ENCODE data around the gene FMR1. TPM values are rescaled to one million over a fixed set of nuclear protein-coding genes. Genes with fewer than 3 reads are reported as not detected.

FMR1 gene
- total RNA-seq (10 to 100 TPM; 87.9 to 95.3 TPM), total RNA-seq (39.0 to 141 (median 91.0) reads per million in 172 experiments)
- 50.7 TPM for polyA plus RNA-seq (2013, experiment 1 of 2)
- 55.6 TPM for polyA plus RNA-seq (2013, experiment 2 of 2)

GRCh38 chrX:147911192-147912022 lies at the start of gene FMR1:
FMR1 (plus strand) TSS chrX:147911919; CDS start chrX:147912180, 261 bp downstream.
- peak within 1 kb of the TSS; percentile 98 for H3K4me3 ChIP-seq (ENCODE audit: low read length)
- intact Hi-C loops (cut with DNase I, micrococcal nuclease), result loop anchor here in 1 of 2 experiments (10.0 kb wide), 1 partner anchor 1593 kb away; the partner anchor contains the start of gene IDS
- DNase-seq, result peak; percentile 87 to 97 (median 93)
- peaks cover 5% of the 10 kb centered on the region for H3K36me3 Mint-ChIP-seq (ENCODE audit: low read depth)
- H3K27me3 ChIP-seq (ENCODE audit: control insufficient read depth in 1 of 2, insufficient read depth in 2 of 2, low read length in 2 of 2), result no peaks in the 10 kb centered on the region
- H3K36me3 ChIP-seq (ENCODE audit: insufficient read depth, low read length), result no peaks in the 10 kb centered on the region
- POLR2A ChIA-PET, result interaction anchor here (0.6 to 1.6 kb wide), 4 partner anchors 10 to 1629 kb away, joined by 3 to 7 read pairs (median 4); partner anchors contain the start of gene EOLA1
- peak; percentile 85 for ATAC-seq (ENCODE audit: poor library complexity)
- H3K27me3 Mint-ChIP-seq, result no peaks in the 10 kb centered on the region
- H3K27ac ChIP-seq (ENCODE audit: low read depth in 1 of 2, low read length in 2 of 2), result peak within 1 kb of the TSS; percentile 85
- peaks cover 51% of the 10 kb centered on the region for H3K4me1 Mint-ChIP-seq (ENCODE audit: low read depth)
- H3K9me3 ChIP-seq (ENCODE audit: control insufficient read depth in 1 of 2, insufficient read depth in 1 of 2, low read length in 2 of 2), result no peaks in the 10 kb centered on the region
- CTCF ChIA-PET, result no interaction called here
- H3K9me3 Mint-ChIP-seq, result no peaks in the 10 kb centered on the region
- peak within 1 kb of the TSS; percentile 88 for H3K27ac Mint-ChIP-seq
- no peak for TF ChIP-seq CTCF (IDR thresholded peaks at IDR 0.05)
- peaks cover 6% of the 10 kb centered on the region for H3K4me1 ChIP-seq (ENCODE audit: insufficient read depth, low read length)
- H3K4me3 Mint-ChIP-seq, result peak within 1 kb of the TSS; percentile 99

- ATAC-seq (ENCODE audit: poor library complexity) (no peak), DNase-seq (peak in 2 of 14 experiments; percentile 9 to 25)
- no peak for TF ChIP-seq CTCF (IDR thresholded peaks at IDR 0.05)
- Mint-ChIP-seq H3K4me1 (ENCODE audit: low read depth) (no peaks in the 10 kb centered on the region), H3K4me3 (no peak overlapping the region), H3K36me3 (ENCODE audit: low read depth) (no peaks in the 10 kb centered on the region), H3K27ac (no peak overlapping the region), H3K27me3 (peaks cover 4% of the 10 kb centered on the region), H3K9me3 (peaks cover under 1% of the 10 kb centered on the region)
- ChIA-PET CTCF (no interaction called here), POLR2A (no interaction called here)
- H3K27ac ChIP-seq (ENCODE audit: low read depth in 1 of 2, low read length in 2 of 2), result no peak overlapping the region
- H3K36me3 ChIP-seq (ENCODE audit: insufficient read depth, low read length), result no peaks in the 10 kb centered on the region
- no peaks in the 10 kb centered on the region for H3K4me1 ChIP-seq (ENCODE audit: insufficient read depth, low read length)
- no peak overlapping the region for H3K4me3 ChIP-seq (ENCODE audit: low read length)
- intact Hi-C loops (cut with DNase I, micrococcal nuclease), result no loop called here
- H3K9me3 ChIP-seq (ENCODE audit: control insufficient read depth in 1 of 2, insufficient read depth in 1 of 2, low read length in 2 of 2), result no peaks in the 10 kb centered on the region
- no peaks in the 10 kb centered on the region for H3K27me3 ChIP-seq (ENCODE audit: control insufficient read depth in 1 of 2, insufficient read depth in 2 of 2, low read length in 2 of 2)
These were observed 35.7 kb upstream of the FMR1 start for GRCh38 chrX:147875866-147876596.

- H3K9me3 Mint-ChIP-seq, result no peaks in the 10 kb centered on the region
- H3K27ac Mint-ChIP-seq, result no peak overlapping the region
- intact Hi-C loops (cut with DNase I, micrococcal nuclease), result no loop called here
- ChIA-PET POLR2A (no interaction called here), CTCF (no interaction called here)
- H3K4me1 ChIP-seq (ENCODE audit: insufficient read depth, low read length), result no peaks in the 10 kb centered on the region
- no peak overlapping the region for H3K4me3 Mint-ChIP-seq
- peaks cover 4% of the 10 kb centered on the region for H3K27me3 Mint-ChIP-seq
- no peaks in the 10 kb centered on the region for H3K4me1 Mint-ChIP-seq (ENCODE audit: low read depth)
- DNase-seq (no peak), ATAC-seq (ENCODE audit: poor library complexity) (no peak)
- no peaks in the 10 kb centered on the region for H3K36me3 Mint-ChIP-seq (ENCODE audit: low read depth)
- no peak overlapping the region for H3K27ac ChIP-seq (ENCODE audit: low read depth in 1 of 2, low read length in 2 of 2)
- H3K4me3 ChIP-seq (ENCODE audit: low read length), result no peak overlapping the region
- no peaks in the 10 kb centered on the region for H3K9me3 ChIP-seq (ENCODE audit: control insufficient read depth in 1 of 2, insufficient read depth in 1 of 2, low read length in 2 of 2)
- no peak for TF ChIP-seq CTCF (IDR thresholded peaks at IDR 0.05)
- H3K36me3 ChIP-seq (ENCODE audit: insufficient read depth, low read length), result no peaks in the 10 kb centered on the region
- H3K27me3 ChIP-seq (ENCODE audit: control insufficient read depth in 1 of 2, insufficient read depth in 2 of 2, low read length in 2 of 2), result no peaks in the 10 kb centered on the region
These were observed 34.7 kb upstream of the FMR1 start for GRCh38 chrX:147876849-147877646.
